Lung (tissue), 12 donors: ENCODE measurements around the gene TXNRD2. TPM values are rescaled to one million over a fixed set of nuclear protein-coding genes. Genes with fewer than 3 reads are reported as not detected.

ENCODE experiments used
- ATAC-seq: fragments of 200-7000 bp; cut with Tn5 transposase; one replicate; pipeline ENCODE4 v1.9.1; 2020; ENCODE audit warnings: moderate number of reproducible peaks; ENCODE audit not compliant: insufficient read depth, low FRiP score
- DNase-seq, 3 donors: peaks; one replicate each; pipeline ENCODE4 v3.0.0-alpha.2; 2013 to 2017
- H3K27ac ChIP-seq, 2 donors: one replicate each; pipeline ENCODE4 v1.5.1; 2013; ENCODE audit warnings: mild to moderate bottlenecking in 2 of 2, moderate library complexity in 2 of 2, control low read depth in 1 of 2, inconsistent platforms in 1 of 2, low read depth in 1 of 2, low read length in 1 of 2
- H3K27me3 ChIP-seq, 3 donors: one replicate each; pipeline ENCODE4 v1.5.1; 2013; ENCODE audit warnings: low read length in 2 of 3; ENCODE audit not compliant: control insufficient read depth in 3 of 3, insufficient read depth in 3 of 3
- H3K36me3 ChIP-seq, 4 donors: one replicate each; pipeline ENCODE4 v1.5.1; 2013; ENCODE audit warnings: low read length in 4 of 4, mild to moderate bottlenecking in 1 of 4, moderate library complexity in 1 of 4; ENCODE audit not compliant: control insufficient read depth in 4 of 4, insufficient read depth in 4 of 4
- H3K4me1 ChIP-seq, 5 donors: one replicate each; pipeline ENCODE4 v1.5.1; 2013; ENCODE audit warnings: low read length in 5 of 5, mild to moderate bottlenecking in 2 of 5, moderate library complexity in 1 of 5; ENCODE audit not compliant: control insufficient read depth in 5 of 5, insufficient read depth in 5 of 5
- H3K4me3 ChIP-seq: one replicate; pipeline ENCODE4 v1.5.1; 2013; ENCODE audit warnings: mild to moderate bottlenecking, control low read depth, moderate library complexity
- H3K9ac ChIP-seq, 2 donors: one replicate each; pipeline ENCODE4 v1.5.1; 2013; ENCODE audit warnings: low read length in 2 of 2, control low read depth in 1 of 2; ENCODE audit not compliant: insufficient read depth in 1 of 2
- H3K9me3 ChIP-seq, 4 donors: one replicate each; pipeline ENCODE4 v1.5.1; 2013; ENCODE audit warnings: low read length in 3 of 4, mild to moderate bottlenecking in 1 of 4, moderate library complexity in 1 of 4; ENCODE audit not compliant: control insufficient read depth in 4 of 4, insufficient read depth in 3 of 4
- CTCF ChIP-seq: IDR thresholded peaks from 2 replicates; pipeline ENCODE4 v1.5.1; 2012; ENCODE audit warnings: mild to moderate bottlenecking; ENCODE audit errors: control extremely low read depth, extremely low read depth
- WGBS, 2 donors: extraction: QIAGEN DNeasy Blood & Tissue Kit; methylation state at CpG; one replicate each; pipeline ENCODE4 v1.1.7; 2013; 5-methylcytosine and 5-hydroxymethylcytosine counted together
- polyA plus RNA-seq, 2 donors: library from polyadenylated mRNA; stranded (reverse); fragments of 200-250 nt; gene quantifications; one replicate each; pipeline ENCODE4 v1.2.1, GENCODE V29; 2013
- total RNA-seq, 2 donors: library from RNA; depleted of rRNA in 1 of 2; stranded (reverse); fragments of >200 nt in 1 of 2; gene quantifications; one replicate each; pipeline ENCODE4 v1.2.1, GENCODE V29; 2014 to 2021
- donor health status: control.
- donor health status: control.
- donor health status: Bipolar disorder and iron deficiency.
- donor health status: healthy.
- donor health status: DM: yes; HTN: yes; CAD: no.

The TXNRD2 gene
- total and polyA plus RNA-seq, 4 donors: 20.3 to 59.2 (median 32.2) TPM

- TF ChIP-seq CTCF: no peak
- no peaks in the 10 kb centered on the region for H3K27me3 ChIP-seq
- ATAC-seq (peak; percentile 12), DNase-seq (peak in 2 of 3 donors; percentile 49 to 52)
- 12 to 37% methylated on average over 32 of the region's 32 CpGs for WGBS, 2 donors
- no peaks in the 10 kb centered on the region for H3K9me3 ChIP-seq
- no peak overlapping the region for H3K9ac ChIP-seq
- H3K27ac ChIP-seq: peak overlapping the region in 1 of 2 donors; percentile 43
- peaks cover 0 to 16% (median 0%) of the 10 kb centered on the region in 4 donors for H3K36me3 ChIP-seq
- H3K4me1 ChIP-seq: peaks cover 0 to 15% (median 13%) of the 10 kb centered on the region in 5 donors
- H3K4me3 ChIP-seq: no peak overlapping the region
These were observed 50.0 kb downstream of the TXNRD2 start for GRCh38 chr22:19891317-19892256.

GRCh38 chr22:19890502-19891316, 50.9 kb downstream of the TXNRD2 start:
- Histone ChIP-seq H3K4me1 (peaks cover 0 to 24% (median 13%) of the 10 kb centered on the region in 5 donors), H3K27ac (peak overlapping the region in 1 of 2 donors; percentile 12), H3K9me3 (no peaks in the 10 kb centered on the region), H3K4me3 (no peak overlapping the region), H3K36me3 (peaks cover 0 to 16% (median 0%) of the 10 kb centered on the region in 4 donors), H3K9ac (no peak overlapping the region), H3K27me3 (no peaks in the 10 kb centered on the region)
- ATAC-seq (no peak), DNase-seq (no peak)
- 77 to 79% methylated on average over 20 of the region's 20 CpGs for WGBS, 2 donors
- no peak for TF ChIP-seq CTCF

GRCh38 chr22:19889951-19890350, 51.7 kb downstream of the TXNRD2 start:
- Histone ChIP-seq H3K27ac (no peak overlapping the region), H3K9me3 (no peaks in the 10 kb centered on the region)
- 95 to 96% methylated on average over 9 of the region's 9 CpGs for WGBS, 2 donors

More at GRCh38 chr22:19889951-19890350, 51.7 kb downstream of the TXNRD2 start:
- H3K27me3 ChIP-seq: no peaks in the 10 kb centered on the region
- peaks cover 0 to 24% (median 13%) of the 10 kb centered on the region in 5 donors for H3K4me1 ChIP-seq
- no peak for TF ChIP-seq CTCF
- DNase-seq (no peak), ATAC-seq (no peak)
- no peak overlapping the region for H3K4me3 ChIP-seq
- H3K9ac ChIP-seq: no peak overlapping the region
- H3K36me3 ChIP-seq: peaks cover 0 to 11% (median 0%) of the 10 kb centered on the region in 4 donors
